Choroid plexus epithelial cell (primary cell): Measurements from ENCODE around the gene USP17L21.
"Not testable (repeated sequence)": the region's sequence is repeated elsewhere in the genome, so short reads cannot be mapped to it uniquely, and the experiment has no call there.

Experiments
- DNase-seq: peaks from one replicate; pipeline ENCODE4 v3.0.0-alpha.2; 2010; ENCODE audit warnings: low read depth
- H3K4me3 ChIP-seq: 2 replicates; pipeline ENCODE4 v1.5.1; 2011; ENCODE audit warnings: low read depth, mild to moderate bottlenecking, control low read depth, low read length, moderate library complexity

The USP17L21 gene, protein sequence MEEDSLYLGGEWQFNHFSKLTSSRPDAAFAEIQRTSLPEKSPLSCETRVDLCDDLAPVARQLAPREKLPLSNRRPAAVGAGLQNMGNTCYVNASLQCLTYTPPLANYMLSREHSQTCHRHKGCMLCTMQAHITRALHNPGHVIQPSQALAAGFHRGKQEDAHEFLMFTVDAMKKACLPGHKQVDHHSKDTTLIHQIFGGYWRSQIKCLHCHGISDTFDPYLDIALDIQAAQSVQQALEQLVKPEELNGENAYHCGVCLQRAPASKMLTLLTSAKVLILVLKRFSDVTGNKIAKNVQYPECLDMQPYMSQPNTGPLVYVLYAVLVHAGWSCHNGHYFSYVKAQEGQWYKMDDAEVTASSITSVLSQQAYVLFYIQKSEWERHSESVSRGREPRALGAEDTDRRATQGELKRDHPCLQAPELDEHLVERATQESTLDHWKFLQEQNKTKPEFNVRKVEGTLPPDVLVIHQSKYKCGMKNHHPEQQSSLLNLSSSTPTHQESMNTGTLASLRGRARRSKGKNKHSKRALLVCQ

DNA sequence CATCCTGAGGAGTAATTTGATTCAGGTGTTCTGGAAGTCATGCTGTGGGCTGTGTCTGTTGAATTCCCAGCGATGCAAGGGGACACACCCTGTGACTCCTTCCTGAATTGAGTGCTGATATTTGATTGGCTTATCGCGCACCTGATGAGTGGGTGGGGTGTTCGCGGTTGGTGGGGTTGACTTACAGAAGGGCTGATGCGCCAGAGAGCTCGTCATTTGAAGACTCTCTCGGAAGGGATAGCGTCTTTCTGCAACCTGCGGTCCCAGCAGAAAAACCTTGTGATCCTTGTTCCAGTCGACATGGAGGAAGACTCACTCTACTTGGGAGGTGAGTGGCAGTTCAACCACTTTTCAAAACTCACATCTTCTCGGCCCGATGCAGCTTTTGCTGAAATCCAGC lies at the start of gene USP17L21:
USP17L21 (plus strand) TSS at position 301 of the 400 bp plus-strand sequence; CDS start at position 301, 0 bp downstream.
- not testable (repeated sequence) for H3K4me3 ChIP-seq, DNase-seq

DNA sequence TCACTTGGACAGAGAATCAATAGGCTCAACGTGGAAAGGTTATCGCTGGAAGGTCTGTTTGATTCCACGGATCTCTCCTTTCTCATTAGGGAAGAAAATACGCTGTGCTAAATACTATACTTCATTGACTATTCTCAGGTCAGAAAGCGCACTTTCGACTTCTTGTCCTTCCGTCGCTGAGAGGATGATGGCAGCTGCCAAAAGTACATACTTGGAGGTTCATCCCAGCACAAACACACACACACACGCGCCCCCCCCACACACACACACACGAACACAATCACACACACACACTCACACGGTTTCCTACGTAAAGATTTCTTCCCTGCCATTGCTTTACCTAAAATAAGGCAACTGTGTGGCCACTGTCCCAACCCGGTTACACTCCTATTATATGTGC lies 48.0 kb upstream of the USP17L21 start:
- not testable (repeated sequence) for H3K4me3 ChIP-seq, DNase-seq

DNA sequence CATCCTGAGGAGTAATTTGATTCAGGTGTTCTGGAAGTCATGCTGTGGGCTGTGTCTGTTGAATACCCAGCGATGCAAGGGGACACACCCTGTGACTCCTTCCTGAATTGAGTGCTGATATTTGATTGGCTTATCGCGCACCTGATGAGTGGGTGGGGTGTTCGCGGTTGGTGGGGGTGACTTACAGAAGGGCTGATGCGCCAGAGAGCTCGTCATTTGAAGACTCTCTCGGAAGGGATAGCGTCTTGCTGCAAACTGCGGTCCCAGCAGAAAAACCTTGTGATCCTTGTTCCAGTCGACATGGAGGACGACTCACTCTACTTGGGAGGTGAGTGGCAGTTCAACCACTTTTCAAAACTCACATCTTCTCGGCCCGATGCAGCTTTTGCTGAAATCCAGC lies 47.6 kb upstream of the USP17L21 start, which contains the start of gene USP17L11:
USP17L11 (plus strand) TSS at position 301 of the 400 bp plus-strand sequence; CDS start at position 301, 0 bp downstream.
- not testable (repeated sequence) for DNase-seq

DNA sequence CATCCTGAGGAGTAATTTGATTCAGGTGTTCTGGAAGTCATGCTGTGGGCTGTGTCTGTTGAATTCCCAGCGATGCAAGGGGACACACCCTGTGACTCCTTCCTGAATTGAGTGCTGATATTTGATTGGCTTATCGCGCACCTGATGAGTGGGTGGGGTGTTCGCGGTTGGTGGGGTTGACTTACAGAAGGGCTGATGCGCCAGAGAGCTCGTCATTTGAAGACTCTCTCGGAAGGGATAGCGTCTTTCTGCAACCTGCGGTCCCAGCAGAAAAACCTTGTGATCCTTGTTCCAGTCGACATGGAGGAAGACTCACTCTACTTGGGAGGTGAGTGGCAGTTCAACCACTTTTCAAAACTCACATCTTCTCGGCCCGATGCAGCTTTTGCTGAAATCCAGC lies 42.8 kb upstream of the USP17L21 start, which contains the start of gene USP17L12:
USP17L12 (plus strand) TSS at position 301 of the 400 bp plus-strand sequence; CDS start at position 301, 0 bp downstream.
- DNase-seq, H3K4me3 ChIP-seq: not testable (repeated sequence)

More for the DNA sequence above, 47.6 kb upstream of the USP17L21 start, which contains the start of gene USP17L11:
- not testable (repeated sequence) for H3K4me3 ChIP-seq

DNA sequence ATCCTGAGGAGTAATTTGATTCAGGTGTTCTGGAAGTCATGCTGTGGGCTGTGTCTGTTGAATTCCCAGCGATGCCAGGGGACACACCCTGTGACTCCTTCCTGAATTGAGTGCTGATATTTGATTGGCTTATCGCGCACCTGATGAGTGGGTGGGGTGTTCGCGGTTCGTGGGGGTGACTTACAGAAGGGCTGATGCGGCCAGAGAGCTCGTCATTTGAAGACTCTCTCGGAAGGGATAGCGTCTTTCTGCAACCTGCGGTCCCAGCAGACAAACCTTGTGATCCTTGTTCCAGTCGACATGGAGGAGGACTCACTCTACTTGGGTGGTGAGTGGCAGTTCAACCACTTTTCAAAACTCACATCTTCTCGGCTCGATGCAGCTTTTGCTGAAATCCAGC lies 38.1 kb upstream of the USP17L21 start, which contains the start of gene USP17L13:
USP17L13 (plus strand) TSS at position 301 of the 400 bp plus-strand sequence; CDS start at position 301, 0 bp downstream.
- not testable (repeated sequence) for DNase-seq, H3K4me3 ChIP-seq

DNA sequence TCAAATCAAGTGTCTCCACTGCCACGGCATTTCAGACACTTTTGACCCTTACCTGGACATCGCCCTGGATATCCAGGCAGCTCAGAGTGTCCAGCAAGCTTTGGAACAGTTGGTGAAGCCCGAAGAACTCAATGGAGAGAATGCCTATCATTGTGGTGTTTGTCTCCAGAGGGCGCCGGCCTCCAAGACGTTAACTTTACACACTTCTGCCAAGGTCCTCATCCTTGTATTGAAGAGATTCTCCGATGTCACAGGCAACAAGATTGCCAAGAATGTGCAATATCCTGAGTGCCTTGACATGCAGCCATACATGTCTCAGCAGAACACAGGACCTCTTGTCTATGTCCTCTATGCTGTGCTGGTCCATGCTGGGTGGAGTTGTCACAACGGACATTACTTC lies 32.4 kb upstream of the USP17L21 start:
- not testable (repeated sequence) for DNase-seq, H3K4me3 ChIP-seq

DNA sequence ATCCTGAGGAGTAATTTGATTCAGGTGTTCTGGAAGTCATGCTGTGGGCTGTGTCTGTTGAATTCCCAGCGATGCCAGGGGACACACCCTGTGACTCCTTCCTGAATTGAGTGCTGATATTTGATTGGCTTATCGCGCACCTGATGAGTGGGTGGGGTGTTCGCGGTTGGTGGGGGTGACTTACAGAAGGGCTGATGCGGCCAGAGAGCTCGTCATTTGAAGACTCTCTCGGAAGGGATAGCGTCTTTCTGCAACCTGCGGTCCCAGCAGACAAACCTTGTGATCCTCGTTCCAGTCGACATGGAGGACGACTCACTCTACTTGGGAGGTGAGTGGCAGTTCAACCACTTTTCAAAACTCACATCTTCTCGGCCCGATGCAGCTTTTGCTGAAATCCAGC lies 28.6 kb upstream of the USP17L21 start, which contains the start of gene USP17L15:
USP17L15 (plus strand) TSS at position 301 of the 400 bp plus-strand sequence; CDS start at position 301, 0 bp downstream.
- not testable (repeated sequence) for DNase-seq, H3K4me3 ChIP-seq

DNA sequence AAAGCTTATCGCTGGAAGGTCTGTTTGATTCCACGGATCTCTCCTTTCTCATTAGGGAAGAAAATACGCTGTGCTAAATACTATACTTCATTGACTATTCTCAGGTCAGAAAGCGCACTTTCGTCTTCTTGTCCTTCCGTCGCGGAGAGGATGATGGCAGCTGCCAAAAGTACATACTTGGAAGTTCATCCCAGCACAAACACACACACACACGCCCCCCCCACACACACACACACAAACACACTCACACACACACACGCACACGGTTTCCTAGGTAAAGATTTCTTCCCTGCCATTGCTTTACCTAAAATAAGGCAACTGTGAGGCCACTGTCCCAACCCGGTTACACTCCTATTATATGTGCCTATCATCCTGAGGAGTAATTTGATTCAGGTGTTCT lies 24.2 kb upstream of the USP17L21 start:
- DNase-seq, H3K4me3 ChIP-seq: not testable (repeated sequence)

DNA sequence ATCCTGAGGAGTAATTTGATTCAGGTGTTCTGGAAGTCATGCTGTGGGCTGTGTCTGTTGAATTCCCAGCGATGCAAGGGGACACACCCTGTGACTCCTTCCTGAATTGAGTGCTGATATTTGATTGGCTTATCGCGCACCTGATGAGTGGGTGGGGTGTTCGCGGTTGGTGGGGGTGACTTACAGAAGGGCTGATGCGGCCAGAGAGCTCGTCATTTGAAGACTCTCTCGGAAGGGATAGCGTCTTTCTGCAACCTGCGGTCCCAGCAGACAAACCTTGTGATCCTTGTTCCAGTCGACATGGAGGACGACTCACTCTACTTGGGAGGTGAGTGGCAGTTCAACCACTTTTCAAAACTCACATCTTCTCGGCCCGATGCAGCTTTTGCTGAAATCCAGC lies 19.1 kb upstream of the USP17L21 start, which contains the start of gene USP17L17:
USP17L17 (plus strand) TSS at position 301 of the 400 bp plus-strand sequence; CDS start at position 301, 0 bp downstream.
- not testable (repeated sequence) for DNase-seq, H3K4me3 ChIP-seq

DNA sequence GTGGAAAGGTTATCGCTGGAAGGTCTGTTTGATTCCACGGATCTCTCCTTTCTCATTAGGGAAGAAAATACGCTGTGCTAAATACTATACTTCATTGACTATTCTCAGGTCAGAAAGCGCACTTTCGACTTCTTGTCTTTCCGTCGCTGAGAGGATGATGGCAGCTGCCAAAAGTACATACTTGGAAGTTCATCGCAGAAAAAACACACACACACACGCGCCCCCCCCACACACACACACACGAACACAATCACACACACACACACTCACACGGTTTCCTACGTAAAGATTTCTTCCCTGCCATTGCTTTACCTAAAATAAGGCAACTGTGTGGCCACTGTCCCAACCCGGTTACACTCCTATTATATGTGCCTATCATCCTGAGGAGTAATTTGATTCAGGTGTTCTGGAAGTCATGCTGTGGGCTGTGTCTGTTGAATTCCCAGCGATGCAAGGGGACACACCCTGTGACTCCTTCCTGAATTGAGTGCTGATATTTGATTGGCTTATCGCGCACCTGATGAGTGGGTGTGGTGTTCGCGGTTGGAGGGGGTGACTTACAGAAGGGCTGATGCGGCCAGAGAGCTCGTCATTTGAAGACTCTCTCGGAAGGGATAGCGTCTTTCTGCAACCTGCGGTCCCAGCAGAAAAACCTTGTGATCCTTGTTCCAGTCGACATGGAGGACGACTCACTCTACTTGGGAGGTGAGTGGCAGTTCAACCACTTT lies 14.6 kb upstream of the USP17L21 start, which contains the start of gene USP17L18:
USP17L18 (plus strand) TSS at position 678 of the 728 bp plus-strand sequence; CDS start at position 678, 0 bp downstream.
- not testable (repeated sequence) for H3K4me3 ChIP-seq, DNase-seq

DNA sequence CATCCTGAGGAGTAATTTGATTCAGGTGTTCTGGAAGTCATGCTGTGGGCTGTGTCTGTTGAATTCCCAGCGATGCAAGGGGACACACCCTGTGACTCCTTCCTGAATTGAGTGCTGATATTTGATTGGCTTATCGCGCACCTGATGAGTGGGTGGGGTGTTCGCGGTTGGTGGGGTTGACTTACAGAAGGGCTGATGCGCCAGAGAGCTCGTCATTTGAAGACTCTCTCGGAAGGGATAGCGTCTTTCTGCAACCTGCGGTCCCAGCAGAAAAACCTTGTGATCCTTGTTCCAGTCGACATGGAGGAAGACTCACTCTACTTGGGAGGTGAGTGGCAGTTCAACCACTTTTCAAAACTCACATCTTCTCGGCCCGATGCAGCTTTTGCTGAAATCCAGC lies 9.6 kb upstream of the USP17L21 start, which contains the start of gene USP17L19:
USP17L19 (plus strand) TSS at position 301 of the 400 bp plus-strand sequence; CDS start at position 301, 0 bp downstream.
- not testable (repeated sequence) for H3K4me3 ChIP-seq, DNase-seq

DNA sequence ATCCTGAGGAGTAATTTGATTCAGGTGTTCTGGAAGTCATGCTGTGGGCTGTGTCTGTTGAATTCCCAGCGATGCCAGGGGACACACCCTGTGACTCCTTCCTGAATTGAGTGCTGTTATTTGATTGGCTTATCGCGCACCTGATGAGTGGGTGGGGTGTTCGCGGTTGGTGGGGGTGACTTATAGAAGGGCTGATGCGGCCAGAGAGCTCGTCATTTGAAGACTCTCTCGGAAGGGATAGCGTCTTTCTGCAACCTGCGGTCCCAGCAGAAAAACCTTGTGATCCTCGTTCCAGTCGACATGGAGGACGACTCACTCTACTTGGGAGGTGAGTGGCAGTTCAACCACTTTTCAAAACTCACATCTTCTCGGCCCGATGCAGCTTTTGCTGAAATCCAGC lies 4.8 kb upstream of the USP17L21 start, which contains the start of gene USP17L20:
USP17L20 (plus strand) TSS at position 301 of the 400 bp plus-strand sequence; CDS start at position 301, 0 bp downstream.
- H3K4me3 ChIP-seq, DNase-seq: not testable (repeated sequence)

DNA sequence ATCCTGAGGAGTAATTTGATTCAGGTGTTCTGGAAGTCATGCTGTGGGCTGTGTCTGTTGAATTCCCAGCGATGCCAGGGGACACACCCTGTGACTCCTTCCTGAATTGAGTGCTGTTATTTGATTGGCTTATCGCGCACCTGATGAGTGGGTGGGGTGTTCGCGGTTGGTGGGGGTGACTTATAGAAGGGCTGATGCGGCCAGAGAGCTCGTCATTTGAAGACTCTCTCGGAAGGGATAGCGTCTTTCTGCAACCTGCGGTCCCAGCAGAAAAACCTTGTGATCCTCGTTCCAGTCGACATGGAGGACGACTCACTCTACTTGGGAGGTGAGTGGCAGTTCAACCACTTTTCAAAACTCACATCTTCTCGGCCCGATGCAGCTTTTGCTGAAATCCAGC lies 4.6 kb downstream of the USP17L21 start, which contains the start of gene USP17L22:
USP17L22 (plus strand) TSS at position 301 of the 400 bp plus-strand sequence; CDS start at position 301, 0 bp downstream.
- DNase-seq, H3K4me3 ChIP-seq: not testable (repeated sequence)

DNA sequence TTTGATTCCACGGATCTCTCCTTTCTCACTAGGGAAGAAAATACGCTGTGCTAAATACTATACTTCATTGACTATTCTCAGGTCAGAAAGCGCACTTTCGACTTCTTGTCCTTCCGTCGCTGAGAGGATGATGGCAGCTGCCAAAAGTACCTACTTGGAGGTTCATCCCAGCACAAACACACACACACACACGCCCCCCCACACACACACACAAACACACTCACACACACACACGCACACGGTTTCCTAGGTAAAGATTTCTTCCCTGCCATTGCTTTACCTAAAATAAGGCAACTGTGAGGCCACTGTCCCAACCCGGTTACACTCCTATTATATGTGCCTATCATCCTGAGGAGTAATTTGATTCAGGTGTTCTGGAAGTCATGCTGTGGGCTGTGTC lies 9.0 kb downstream of the USP17L21 start:
- H3K4me3 ChIP-seq, DNase-seq: not testable (repeated sequence)
